NT2/D1 (cell line): Measurements from ENCODE around the gene PCDHA3.
"Not testable (repeated sequence)": the region's sequence is repeated elsewhere in the genome, so short reads cannot be mapped to it uniquely, and the experiment has no call there.

Experiments used
- DNase-seq: peaks from one replicate; pipeline ENCODE4 v3.0.0-alpha.2; 2011; ENCODE audit warnings: low read depth, low spot score
- H3K27me3 ChIP-seq: 2 replicates; pipeline ENCODE4 v1.6.0; 2011; ENCODE audit warnings: mild to moderate bottlenecking; ENCODE audit not compliant: insufficient read length, insufficient read depth
- H3K36me3 ChIP-seq: 2 replicates; pipeline ENCODE4 v1.6.1; 2011; ENCODE audit warnings: mild to moderate bottlenecking, low read length, mixed read lengths; ENCODE audit not compliant: insufficient read depth, insufficient read length
- H3K4me1 ChIP-seq: 2 replicates; pipeline ENCODE4 v1.5.1; 2011; ENCODE audit not compliant: insufficient read depth, insufficient read length
- H3K4me3 ChIP-seq: 2 replicates; pipeline ENCODE4 v1.5.1; 2011; ENCODE audit warnings: low read depth; ENCODE audit not compliant: insufficient read length
- H3K9ac ChIP-seq: 2 replicates; pipeline ENCODE4 v1.6.0; 2011; ENCODE audit warnings: low read depth; ENCODE audit not compliant: insufficient read length
- H3K9me3 ChIP-seq: 2 replicates; pipeline ENCODE4 v1.5.1; 2011; ENCODE audit warnings: mild to moderate bottlenecking, low read length; ENCODE audit not compliant: insufficient read depth
- SUZ12 ChIP-seq: IDR thresholded peaks from 2 replicates; pipeline ENCODE4 v1.6.1; 2011; ENCODE audit not compliant: insufficient read length, insufficient read depth; ENCODE audit errors: extremely low read depth
- YY1 ChIP-seq: IDR thresholded peaks from 2 replicates; pipeline ENCODE4 v1.6.1; 2011; ENCODE audit not compliant: insufficient read length, insufficient read depth
- ZNF274 ChIP-seq: IDR thresholded peaks from 2 replicates; pipeline ENCODE4 v1.6.1; 2011; ENCODE audit warnings: mild to moderate bottlenecking, low read depth, low read length

The PCDHA3 gene

GRCh38 chr5:140800816-140801493 is at the start of gene PCDHA3:
Gene PCDHA3 (plus strand): TSS chr5:140801057.
- TF ChIP-seq YY1: no peak
- TF ChIP-seq SUZ12: no peak
- no peak for TF ChIP-seq ZNF274
- H3K4me3 ChIP-seq: no peak within 1 kb of the TSS
- no peaks in the 10 kb centered on the region for H3K36me3 ChIP-seq
- H3K27me3 ChIP-seq: no peaks in the 10 kb centered on the region
- DNase-seq: no peak
- no peak within 1 kb of the TSS for H3K9ac ChIP-seq
- H3K9me3 ChIP-seq: peaks cover 8% of the 10 kb centered on the region; the same call in 1 of the 2 replicates
- H3K4me1 ChIP-seq: no peaks in the 10 kb centered on the region

GRCh38 chr5:140753561-140753960 is 47.3 kb upstream of the PCDHA3 start:
- Histone ChIP-seq H3K9me3 (peaks cover 32% of the 10 kb centered on the region), H3K9ac (no peak overlapping the region), H3K4me3 (no peak overlapping the region), H3K4me1 (no peaks in the 10 kb centered on the region), H3K36me3 (no peaks in the 10 kb centered on the region), H3K27me3 (no peaks in the 10 kb centered on the region)
- no peak for DNase-seq
- no peak for TF ChIP-seq ZNF274
- TF ChIP-seq YY1: no peak
- no peak for TF ChIP-seq SUZ12

GRCh38 chr5:140764177-140764973 is 36.5 kb upstream of the PCDHA3 start:
- Histone ChIP-seq H3K27me3 (no peaks in the 10 kb centered on the region), H3K4me1 (no peaks in the 10 kb centered on the region), H3K4me3 (no peak overlapping the region), H3K9ac (no peak overlapping the region), H3K9me3 (peaks cover 83% of the 10 kb centered on the region), H3K36me3 (no peaks in the 10 kb centered on the region)
- TF ChIP-seq YY1: no peak
- TF ChIP-seq SUZ12: no peak
- peak; percentile 82 for TF ChIP-seq ZNF274
- no peak for DNase-seq

GRCh38 chr5:140767444-140767843 is 33.4 kb upstream of the PCDHA3 start:
- H3K4me3 ChIP-seq: no peak overlapping the region
- TF ChIP-seq YY1: no peak
- TF ChIP-seq SUZ12: no peak
- TF ChIP-seq ZNF274: no peak
- no peaks in the 10 kb centered on the region for H3K36me3 ChIP-seq
- DNase-seq: no peak
- H3K9me3 ChIP-seq: peaks cover 91% of the 10 kb centered on the region
- no peaks in the 10 kb centered on the region for H3K4me1 ChIP-seq
- no peak overlapping the region for H3K9ac ChIP-seq
- no peaks in the 10 kb centered on the region for H3K27me3 ChIP-seq

GRCh38 chr5:140780512-140780911 is 20.3 kb upstream of the PCDHA3 start:
- H3K4me3 ChIP-seq: no peak overlapping the region
- no peak overlapping the region for H3K9ac ChIP-seq
- H3K27me3 ChIP-seq: no peaks in the 10 kb centered on the region
- no peaks in the 10 kb centered on the region for H3K4me1 ChIP-seq
- no peak for TF ChIP-seq YY1
- no peak for TF ChIP-seq SUZ12
- no peak for TF ChIP-seq ZNF274
- H3K36me3 ChIP-seq: no peaks in the 10 kb centered on the region
- H3K9me3 ChIP-seq: peaks cover 36% of the 10 kb centered on the region
- no peak for DNase-seq

- Histone ChIP-seq H3K4me1 (no peaks in the 10 kb centered on the region), H3K27me3 (no peaks in the 10 kb centered on the region), H3K9ac (no peak within 1 kb of the TSS), H3K36me3 (no peaks in the 10 kb centered on the region), H3K4me3 (no peak within 1 kb of the TSS), H3K9me3 (peaks cover 30% of the 10 kb centered on the region)
- TF ChIP-seq YY1 (no peak), SUZ12 (no peak)
- DNase-seq: no peak
These were observed 14.8 kb upstream of the PCDHA3 start, which contains the start of gene PCDHA1 for GRCh38 chr5:140785905-140786686. Gene PCDHA1 (plus strand): TSS chr5:140786140.

GRCh38 chr5:140787422-140787821 is 13.4 kb upstream of the PCDHA3 start:
- H3K9me3 ChIP-seq: peaks cover 21% of the 10 kb centered on the region
- not testable (repeated sequence) for H3K4me3 ChIP-seq, H3K9ac ChIP-seq, H3K4me1 ChIP-seq, H3K27me3 ChIP-seq, H3K36me3 ChIP-seq, DNase-seq

- H3K27me3 ChIP-seq, H3K9ac ChIP-seq, H3K4me3 ChIP-seq, H3K4me1 ChIP-seq, DNase-seq, H3K36me3 ChIP-seq: not testable (repeated sequence)
- peaks cover 16% of the 10 kb centered on the region for H3K9me3 ChIP-seq
These were observed 12.9 kb upstream of the PCDHA3 start for GRCh38 chr5:140787849-140788504.
